H1 (cell line): ENCODE results near the gene FKBP1A. TPM values are rescaled to one million over a fixed set of nuclear protein-coding genes. Genes with fewer than 3 reads are reported as not detected.

ENCODE experiments used
- CTCF ChIA-PET: fragments of 300-600 bp; sonication (Branson Sonifier 250); formaldehyde crosslinking; loops from one replicate; lab custom pipeline; 2021; ENCODE audit not compliant: partially characterized antibody; lab: Charles Lee
- POLR2A ChIA-PET: fragments of 300-600 bp; sonication (Branson Sonifier 250); formaldehyde crosslinking; loops from one replicate; lab custom pipeline; 2021; ENCODE audit warnings: inconsistent platforms; ENCODE audit not compliant: partially characterized antibody; lab: Charles Lee
- DNase-seq, 2 experiments: peaks; one replicate each; pipeline versions ENCODE4 v3.0.0 to v3.0.0-alpha.2; 2010 to 2022; ENCODE audit warnings: low spot score in 2 of 2, low read depth in 1 of 2, mixed read lengths in 1 of 2
- FAIRE-seq: peaks from 2 replicates; lab custom pipeline; 2011; peaks lifted over from hg19 to GRCh38; lab: Jason Lieb, UNC
- H2AFZ ChIP-seq: 2 replicates; pipeline ENCODE4 v1.8.1; 2012; ENCODE audit warnings: low read length, inconsistent platforms
- H2AK5ac ChIP-seq: 2 replicates; pipeline ENCODE4 v1.6.1; 2013; ENCODE audit warnings: low read depth, low read length
- H2BK120ac ChIP-seq: replicated peaks from 2 replicates; pipeline ENCODE3; 2013; ENCODE audit warnings: low read depth, low read length, inconsistent platforms
- H2BK12ac ChIP-seq: 2 replicates; pipeline ENCODE4 v1.6.1; 2013; ENCODE audit warnings: low read depth, low read length
- H2BK15ac ChIP-seq: 2 replicates; pipeline ENCODE4 v1.6.1; 2013; ENCODE audit warnings: low read length
- H2BK20ac ChIP-seq: 2 replicates; pipeline ENCODE4 v1.6.1; 2013; ENCODE audit warnings: low read length
- H2BK5ac ChIP-seq: 2 replicates; pipeline ENCODE4 v1.6.1; 2013; ENCODE audit warnings: low read depth, low read length
- H3K14ac ChIP-seq: 2 replicates; pipeline ENCODE4 v1.6.1; 2013; ENCODE audit warnings: inconsistent platforms; ENCODE audit not compliant: insufficient read length
- H3K18ac ChIP-seq: 2 replicates; pipeline ENCODE4 v1.6.1; 2013; ENCODE audit warnings: low read length; ENCODE audit errors: extremely low read depth
- H3K23ac ChIP-seq: 2 replicates; pipeline ENCODE4 v1.6.1; 2013; ENCODE audit warnings: inconsistent platforms; ENCODE audit not compliant: insufficient read length
- H3K23me2 ChIP-seq: 2 replicates; pipeline ENCODE4 v1.6.1; 2013; ENCODE audit warnings: low read depth, low read length
- H3K27ac ChIP-seq: 2 replicates; pipeline ENCODE4 v1.6.1; 2011; ENCODE audit warnings: low read depth, low read length, inconsistent platforms
- H3K27me3 ChIP-seq, 4 experiments: replicated peaks in 1 of 4; 1 replicate in 1 of 4; 2 replicates in 3 of 4; pipeline versions ENCODE4 v1.6.1 to v1.8.1; 2011 to 2013; ENCODE audit warnings: low read length in 3 of 4, mild to moderate bottlenecking in 3 of 4, inconsistent platforms in 2 of 4, mixed read lengths in 2 of 4, moderate library complexity in 1 of 4; ENCODE audit not compliant: control insufficient read depth in 3 of 4, insufficient read depth in 3 of 4; ENCODE audit errors: extremely low read depth in 1 of 4
- H3K36me3 ChIP-seq, 4 experiments: 2 replicates each; pipeline versions ENCODE4 v1.6.1 to v1.8.1; 2011 to 2013; ENCODE audit warnings: mild to moderate bottlenecking in 4 of 4, low read length in 3 of 4, moderate library complexity in 2 of 4, control low read depth in 1 of 4, inconsistent platforms in 1 of 4; ENCODE audit not compliant: insufficient read depth in 4 of 4, control insufficient read depth in 2 of 4
- H3K4ac ChIP-seq: replicated peaks from 2 replicates; pipeline ENCODE3; 2013; ENCODE audit warnings: low read length, low read depth, mixed read lengths, inconsistent platforms; ENCODE audit not compliant: insufficient read length
- H3K4me1 ChIP-seq, 4 experiments: replicated peaks in 1 of 4; 1 replicate in 1 of 4; 2 replicates in 3 of 4; pipeline versions ENCODE4 v1.6.1 to v1.8.1; 2011 to 2013; ENCODE audit warnings: low read length in 3 of 4, inconsistent platforms in 2 of 4, mixed read lengths in 1 of 4; ENCODE audit not compliant: insufficient read depth in 4 of 4, control insufficient read depth in 3 of 4
- H3K4me2 ChIP-seq, 2 experiments: 2 replicates each; pipeline versions ENCODE4 v1.6.1 to v1.8.1; 2011 to 2013; ENCODE audit warnings: low read depth in 2 of 2, low read length in 2 of 2, control low read depth in 1 of 2, inconsistent platforms in 1 of 2, mild to moderate bottlenecking in 1 of 2; ENCODE audit not compliant: insufficient read depth in 1 of 2
- H3K4me3 ChIP-seq, 4 experiments: fragments of 200-600, 300-600 bp in 1 of 4; sonication (generic), shearing (Covaris generic), sonication (Bioruptor Twin) in 1 of 4; 2 replicates each; pipeline versions ENCODE4 v1.5.1 to v1.8.1; 2011 to 2016; ENCODE audit warnings: low read length in 4 of 4, low read depth in 3 of 4, control low read depth in 2 of 4, inconsistent platforms in 2 of 4, mild to moderate bottlenecking in 2 of 4, mixed read lengths in 1 of 4, moderate library complexity in 1 of 4; ENCODE audit not compliant: insufficient read depth in 2 of 4; ENCODE audit errors: extremely low read depth in 1 of 4
- H3K56ac ChIP-seq: replicated peaks from 2 replicates; pipeline ENCODE3; 2013; ENCODE audit warnings: low read depth, mild to moderate bottlenecking, mixed read lengths, low read length, inconsistent platforms; ENCODE audit not compliant: insufficient read length
- H3K79me1 ChIP-seq: 2 replicates; pipeline ENCODE4 v1.6.1; 2013; ENCODE audit warnings: low read depth, low read length, control low read depth
- H3K79me2 ChIP-seq, 2 experiments: 2 replicates each; pipeline versions ENCODE4 v1.6.1 to v1.8.1; 2012 to 2013; ENCODE audit warnings: low read length in 2 of 2, mild to moderate bottlenecking in 2 of 2, inconsistent platforms in 1 of 2; ENCODE audit not compliant: insufficient read depth in 2 of 2, control insufficient read depth in 1 of 2
- H3K9ac ChIP-seq, 4 experiments: replicated peaks in 1 of 4; 1 replicate in 1 of 4; 2 replicates in 3 of 4; pipeline versions ENCODE4 v1.6.1 to v1.8.1; 2011 to 2013; ENCODE audit warnings: low read depth in 3 of 4, low read length in 3 of 4, control low read depth in 2 of 4, mild to moderate bottlenecking in 2 of 4, moderate library complexity in 2 of 4, inconsistent platforms in 1 of 4; ENCODE audit errors: extremely low read depth in 1 of 4
- H3K9me3 ChIP-seq, 2 experiments: 2 replicates each; pipeline versions ENCODE4 v1.6.1 to v1.8.1; 2012 to 2013; ENCODE audit warnings: mild to moderate bottlenecking in 2 of 2, moderate library complexity in 2 of 2, control low read depth in 1 of 2, inconsistent platforms in 1 of 2, low read depth in 1 of 2, low read length in 1 of 2, mixed read lengths in 1 of 2; ENCODE audit not compliant: insufficient read depth in 2 of 2
- H4K20me1 ChIP-seq, 2 experiments: replicated peaks in 1 of 2; 2 replicates each; pipeline versions ENCODE3 to v1.8.1; 2011 to 2013; ENCODE audit warnings: inconsistent platforms in 2 of 2, low read length in 2 of 2, mild to moderate bottlenecking in 1 of 2; ENCODE audit not compliant: insufficient read depth in 2 of 2, control insufficient read depth in 1 of 2
- H4K5ac ChIP-seq: 2 replicates; pipeline ENCODE4 v1.6.1; 2013; ENCODE audit warnings: low read length, low read depth, mixed read lengths, inconsistent platforms; ENCODE audit not compliant: insufficient read length
- H4K8ac ChIP-seq: 2 replicates; pipeline ENCODE4 v1.8.0; 2013; ENCODE audit warnings: mild to moderate bottlenecking, moderate library complexity, low read length, inconsistent platforms; ENCODE audit not compliant: insufficient read depth; ENCODE audit errors: extremely low read depth
- H4K91ac ChIP-seq: replicated peaks from 2 replicates; pipeline ENCODE3; 2013; ENCODE audit warnings: low read length, mixed read lengths, inconsistent platforms; ENCODE audit not compliant: insufficient read length
- BACH1 ChIP-seq: IDR thresholded peaks from 2 replicates; pipeline ENCODE4 v1.6.1; 2012; ENCODE audit warnings: low read length, improper control_type of control experiment
- CREB1 ChIP-seq: IDR thresholded peaks from 2 replicates; pipeline ENCODE4 v1.6.1; 2012; ENCODE audit warnings: inconsistent platforms
- NANOG ChIP-seq: IDR thresholded peaks from 2 replicates; pipeline ENCODE4 v1.6.1; 2011; ENCODE audit warnings: low read length, low read depth, mild to moderate bottlenecking, inconsistent platforms; ENCODE audit not compliant: insufficient read depth, poor library complexity, severe bottlenecking
- SAP30 ChIP-seq: fragments of 300-600 bp; sonication (generic); IDR thresholded peaks from 2 replicates; pipeline ENCODE4 v1.7.1; 2012; ENCODE audit warnings: low read length, moderate library complexity, mild to moderate bottlenecking, inconsistent platforms; ENCODE audit not compliant: insufficient read depth, insufficient replicate concordance
- SIN3A ChIP-seq, 2 experiments: IDR thresholded peaks in 1 of 2; conservative IDR thresholded peaks in 1 of 2; 2 replicates each; pipeline ENCODE4 v1.6.1; 2011 to 2012; ENCODE audit warnings: low read length in 2 of 2, improper control_type of control experiment in 1 of 2, low read depth in 1 of 2, mild to moderate bottlenecking in 1 of 2
- SRF ChIP-seq: IDR thresholded peaks from 2 replicates; pipeline ENCODE4 v1.6.1; 2011; ENCODE audit warnings: mild to moderate bottlenecking, low read depth, low read length, moderate library complexity
- ZNF274 ChIP-seq: IDR thresholded peaks from 2 replicates; pipeline ENCODE4 v1.7.0; 2012; ENCODE audit warnings: low read length, borderline replicate concordance; ENCODE audit errors: extremely low read depth
- WGBS, 2 experiments: shearing (Covaris generic) in 1 of 2; methylation state at CpG; one replicate each; pipeline versions ENCODE4 v1.1.6 to v1.1.7; 2013 to 2015; ENCODE audit warnings: low lambda C conversion rate in 2 of 2, mixed read lengths in 2 of 2, inconsistent platforms in 1 of 2, low coverage in 1 of 2, missing lambda C conversion rate in 1 of 2; ENCODE audit not compliant: insufficient replicate concordance in 2 of 2, insufficient coverage in 1 of 2, insufficient read length in 1 of 2; ENCODE audit errors: extremely low coverage in 1 of 2, missing lambda C conversion rate in 1 of 2; 5-methylcytosine and 5-hydroxymethylcytosine counted together
- polyA plus RNA-seq, 7 experiments: library from polyadenylated mRNA; depleted of rRNA in 3 of 7; stranded (reverse) in 5 of 7; unstranded in 2 of 7; fragments of >200 nt in 5 of 7; fragments of 200-250 nt in 2 of 7; gene quantifications; 1 replicate in 5 of 7; 2 replicates in 1 of 7; 4 replicates in 1 of 7; pipeline versions ENCODE4 v1.2.1 to v1.2.3, GENCODE V29; 2011 to 2013; ENCODE audit warnings: missing spikeins in 2 of 7, mixed read lengths in 2 of 7
- total RNA-seq: library from RNA; stranded (reverse); fragmentation: NEBNext Ultra II Directional; extraction: Animal tissue kit (Norgen Biotek cat#: 25700); gene quantifications from 2 replicates; pipeline ENCODE4 v1.2.1, GENCODE V29; 2021

The FKBP1A gene
- total and polyA plus RNA-seq, 2 of the 8 experiments (the other 6 are each of a cell fraction or from before 2014, with no cell fraction given), result 250 to 685 TPM

GRCh38 chr20:1388253-1388652, 4.6 kb downstream of the FKBP1A start:
- Histone ChIP-seq H2BK15ac (no peak overlapping the region), H3K23ac (no peak overlapping the region), H3K27me3 (no peaks in the 10 kb centered on the region), H3K4me2 (no peak overlapping the region), H4K91ac (no peak overlapping the region), H2BK5ac (no peak overlapping the region), H3K9me3 (no peaks in the 10 kb centered on the region), H2BK12ac (no peak overlapping the region), H3K79me1 (peaks cover 36% of the 10 kb centered on the region), H3K36me3 (no peaks in the 10 kb centered on the region), H3K4me3 (no peak overlapping the region), H3K9ac (no peak overlapping the region), H3K18ac (no peak overlapping the region), H2BK20ac (no peak overlapping the region), H3K27ac (no peak overlapping the region), H3K14ac (no peak overlapping the region), H3K4ac (no peak overlapping the region), H3K56ac (no peak overlapping the region), H4K5ac (no peak overlapping the region), H2AK5ac (no peak overlapping the region), H3K4me1 (peaks cover 10 to 27% (median 11%) of the 10 kb centered on the region in 4 experiments; a peak in 6 of 7 replicates), H3K23me2 (peaks cover 7% of the 10 kb centered on the region), H2AFZ (no peak overlapping the region), H2BK120ac (no peak overlapping the region), H3K79me2 (peaks cover 34 to 92% of the 10 kb centered on the region in 2 experiments), H4K8ac (no peak overlapping the region), H4K20me1 (peaks cover 22 to 43% of the 10 kb centered on the region in 2 experiments)
- WGBS, 2 experiments, result 80% methylated on average over 6 of the region's 6 CpGs; no CpG with 5 or more reads in 1 of the 2 experiments
- CTCF ChIA-PET, result no interaction called here
- FAIRE-seq (no peak), DNase-seq (no peak)
- TF ChIP-seq NANOG (no peak), SIN3A (conservative IDR thresholded peaks at IDR 0.05 in 1 of 2, IDR thresholded peaks at IDR 0.05 in 1 of 2; ENCODE audit: low read depth in 1 of 2, low read length in 2 of 2) (no peak), BACH1 (no peak), SRF (no peak), SAP30 (no peak), CREB1 (no peak), ZNF274 (no peak)
- POLR2A ChIA-PET, result interaction anchor here (1.2 to 1.7 kb wide), 2 partner anchors 8 to 63 kb away, joined by 4 to 5 read pairs; no protein-coding TSS in a partner anchor
